GM10248 (cell line): Measurements from ENCODE around the gene TBC1D2B.

Experiments used
- CTCF ChIA-PET: fragments of 300-600 bp; sonication (Branson Sonifier 250); formaldehyde crosslinking; extraction: SDS; loops from one replicate; lab custom pipeline; 2021; ENCODE audit warnings: antibody characterized with exemption; lab: Yijun Ruan, JAX
- POLR2A ChIA-PET: fragments of 350-650 bp; sonication (Branson Sonifier 250); formaldehyde crosslinking; extraction: SDS; loops from one replicate; lab custom pipeline; 2020; ENCODE audit warnings: antibody characterized with exemption; lab: Yijun Ruan, JAX
- DNase-seq: peaks from one replicate; pipeline ENCODE4 v3.0.0; 2012; ENCODE audit errors: extremely low spot score
- CTCF ChIP-seq: IDR thresholded peaks from 2 replicates; pipeline ENCODE4 v1.5.1; 2012; ENCODE audit warnings: mild to moderate bottlenecking, low read depth; ENCODE audit errors: extremely low read depth, missing control alignments, control extremely low read depth

The TBC1D2B gene

DNA sequence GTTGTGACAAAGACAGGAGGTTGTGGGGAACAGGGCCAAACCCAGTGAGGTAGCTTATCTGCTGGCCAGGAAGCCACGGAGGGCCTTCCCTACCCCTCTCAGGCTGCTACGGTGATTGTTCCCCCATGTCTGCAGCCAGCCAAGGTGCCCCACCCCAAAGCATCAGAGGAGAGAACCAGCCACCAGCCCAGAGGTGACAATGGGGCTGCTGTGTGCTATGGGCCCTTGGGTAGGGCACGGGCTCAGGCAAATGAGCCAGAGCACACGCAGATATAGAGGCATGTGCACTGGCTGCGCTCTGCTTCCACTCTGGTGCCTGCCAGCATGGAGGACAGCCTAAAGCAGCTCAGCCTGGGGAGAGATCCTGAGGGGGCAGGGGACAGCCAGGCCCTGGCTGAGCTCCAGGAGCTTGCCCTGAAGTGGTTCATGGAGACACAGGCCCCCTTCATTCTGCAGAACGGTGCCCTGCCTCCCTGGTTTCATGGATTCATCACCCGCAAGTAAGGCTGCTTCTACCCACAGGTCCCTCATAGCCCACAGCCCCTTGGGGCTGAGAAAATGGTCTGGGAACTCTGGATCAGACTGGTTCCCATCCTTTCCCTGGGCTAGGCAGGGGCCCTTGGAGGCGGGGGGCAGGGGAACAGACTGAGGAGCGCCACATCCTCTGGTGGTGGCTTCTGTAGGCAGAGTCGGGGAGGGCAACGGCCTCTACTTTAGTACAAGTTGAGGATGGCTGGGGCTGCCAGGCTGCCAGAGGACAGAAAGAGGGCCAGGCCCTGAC lies 14.9 kb upstream of the TBC1D2B start, which contains the start of gene SH2D7:
Gene SH2D7 (plus strand): TSS at position 301 of the 781 bp plus-strand sequence. CDS start 24 bp downstream, at position 325.
- ChIA-PET CTCF (interaction anchor here (1.1 to 2.7 kb wide), 6 partner anchors 10 to 133 kb away, joined by 3 to 13 read pairs (median 4); no protein-coding TSS in a partner anchor), POLR2A (no interaction called here)
- no peak for DNase-seq
- TF ChIP-seq CTCF, result no peak

DNA sequence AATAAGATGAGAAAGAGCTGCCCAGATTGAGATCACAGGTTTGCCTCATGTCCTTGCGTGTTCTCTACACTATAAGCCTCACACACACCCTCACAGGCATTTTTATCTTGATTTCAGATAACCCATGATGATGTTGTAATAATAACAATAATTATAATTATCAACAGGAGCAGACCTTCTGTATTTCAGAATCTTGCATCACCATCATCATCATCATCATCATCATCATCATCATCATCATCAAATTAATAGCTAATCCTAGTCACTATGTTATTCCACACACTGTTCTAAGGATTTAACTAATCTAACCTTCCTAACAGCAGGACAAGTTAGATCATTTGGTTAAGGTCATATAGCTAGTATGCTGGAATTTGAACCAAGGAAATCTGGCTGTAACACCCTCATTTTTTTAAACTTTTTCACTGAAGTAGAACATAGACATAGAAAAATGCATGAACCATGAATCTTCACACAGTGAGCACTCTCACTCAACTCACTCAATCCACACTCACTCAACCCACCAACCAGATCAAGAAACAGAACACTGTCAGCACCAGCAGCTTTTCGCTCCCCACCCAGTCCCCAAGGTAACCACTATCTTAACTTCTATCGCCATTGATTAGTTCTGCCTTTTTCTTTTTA lies 13.0 kb upstream of the TBC1D2B start:
- no peak for DNase-seq
- TF ChIP-seq CTCF, result no peak
- ChIA-PET POLR2A (no interaction called here), CTCF (interaction anchor here (1.2 to 2.7 kb wide), 7 partner anchors 8 to 181 kb away, joined by 3 to 13 read pairs (median 4); no protein-coding TSS in a partner anchor)

- ChIA-PET CTCF (interaction anchor here (1.4 to 2.2 kb wide), 2 partner anchors 20 to 129 kb away, joined by 4 to 8 read pairs; no protein-coding TSS in a partner anchor), POLR2A (no interaction called here)
- DNase-seq, result no peak
- TF ChIP-seq CTCF, result no peak
These were observed 11.2 kb upstream of the TBC1D2B start for GRCh38 chr15:78088773-78089080.

DNA sequence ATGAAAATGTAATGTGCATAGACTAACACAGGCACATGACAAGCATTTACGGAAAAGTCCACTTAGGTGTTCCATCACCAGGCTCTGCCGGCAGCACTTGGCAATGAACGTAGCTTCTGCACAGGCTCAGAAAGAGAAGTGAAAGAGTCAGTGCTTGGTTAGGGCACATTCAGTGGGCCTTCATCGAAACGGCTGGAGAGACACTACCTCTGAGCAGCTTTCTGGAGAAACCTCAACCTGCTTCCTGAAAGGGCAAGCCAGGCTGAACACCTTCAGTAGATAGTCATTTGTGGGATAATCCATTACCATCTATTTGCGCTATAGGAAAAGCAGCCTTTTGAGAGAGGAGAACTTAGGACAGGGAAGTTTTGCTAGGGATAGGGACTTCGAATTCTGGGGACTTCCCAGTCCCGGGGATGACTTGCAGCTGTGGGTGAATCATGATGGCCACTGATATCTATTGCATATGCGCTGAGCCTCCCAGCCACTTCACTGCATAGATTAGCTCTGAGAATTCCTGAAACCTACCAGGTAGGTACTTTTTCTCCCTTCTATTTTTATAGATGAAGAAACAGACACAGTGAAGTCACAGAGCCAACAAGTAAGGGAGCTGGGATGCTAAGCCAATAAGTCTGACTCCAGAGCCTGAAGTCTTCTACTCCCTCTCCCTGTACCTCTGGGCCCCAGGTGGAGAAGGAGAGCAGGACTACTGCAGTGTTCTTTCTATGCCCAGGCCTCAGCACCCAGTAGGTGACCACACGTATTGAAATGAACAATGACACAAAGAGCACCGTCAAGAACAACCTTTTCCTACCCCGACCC lies 10.7 kb upstream of the TBC1D2B start:
- ChIA-PET POLR2A (no interaction called here), CTCF (interaction anchor here (1.1 to 2.2 kb wide), 5 partner anchors 8 to 129 kb away, joined by 3 to 8 read pairs (median 4); no protein-coding TSS in a partner anchor)
- no peak for TF ChIP-seq CTCF
- DNase-seq, result no peak

- DNase-seq, result no peak
- ChIA-PET CTCF (interaction anchor here (1.6 kb wide), 2 partner anchors 10 to 86 kb away, joined by 3 to 5 read pairs; no protein-coding TSS in a partner anchor), POLR2A (no interaction called here)
- TF ChIP-seq CTCF, result no peak
These were observed 8.4 kb upstream of the TBC1D2B start for GRCh38 chr15:78085928-78086327.

DNA sequence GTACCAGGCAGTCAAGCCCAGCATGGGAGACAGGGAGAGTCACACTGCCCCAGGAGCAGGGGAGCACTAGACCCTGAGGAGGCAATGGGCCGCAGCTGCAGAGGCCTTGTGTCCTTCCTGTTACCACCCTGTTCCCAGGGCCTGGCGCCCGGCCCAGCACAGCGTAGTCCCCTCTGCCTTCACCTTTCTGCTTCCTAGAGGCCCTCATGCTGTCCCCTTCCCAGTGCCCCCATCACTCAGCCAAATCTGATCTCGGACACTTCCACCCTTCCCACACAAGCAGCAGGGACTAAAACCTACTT lies 6.9 kb upstream of the TBC1D2B start:
- ChIA-PET POLR2A (no interaction called here), CTCF (interaction anchor here (1.0 to 1.6 kb wide), 5 partner anchors 9 to 85 kb away, joined by 3 to 5 read pairs (median 3); no protein-coding TSS in a partner anchor)
- no peak for DNase-seq
- TF ChIP-seq CTCF, result no peak
